Heart right ventricle (tissue), 16 donors: ENCODE data around the gene GNS. TPM values are rescaled to one million over a fixed set of nuclear protein-coding genes. Genes with fewer than 3 reads are reported as not detected.

Experiments
- ATAC-seq, 8 donors: fragments of 200-7000 bp; cut with Tn5 transposase; one replicate each; pipeline ENCODE4 v1.9.1; 2020; ENCODE audit warnings: mild to moderate bottlenecking in 8 of 8, moderate library complexity in 8 of 8, moderate number of reproducible peaks in 1 of 8
- DNase-seq, 2 donors: peaks; one replicate each; pipeline ENCODE4 v3.0.0-alpha.2; 2020
- H3K27ac ChIP-seq, 10 donors: fragments of 200-600 bp; sonication (generic) in 2 of 10; one replicate each; pipeline versions ENCODE4 v1.5.0 to v1.8.0; 2020 to 2022; ENCODE audit warnings: mild to moderate bottlenecking in 3 of 10
- H3K27me3 ChIP-seq, 7 donors: fragments of 200-600 bp; one replicate each; pipeline ENCODE4 v1.8.0; 2021 to 2022; ENCODE audit warnings: mild to moderate bottlenecking in 2 of 7
- H3K36me3 ChIP-seq, 9 donors: fragments of 200-600 bp; sonication (generic) in 1 of 9; one replicate each; pipeline versions ENCODE4 v1.5.0 to v1.8.0; 2020 to 2022; ENCODE audit warnings: mild to moderate bottlenecking in 2 of 9
- H3K4me1 ChIP-seq, 9 donors: fragments of 200-600 bp; sonication (generic) in 1 of 9; one replicate each; pipeline versions ENCODE4 v1.5.0 to v1.8.0; 2020 to 2022; ENCODE audit warnings: mild to moderate bottlenecking in 4 of 9
- H3K4me3 ChIP-seq, 10 donors: fragments of 200-600 bp; sonication (generic) in 2 of 10; one replicate each; pipeline versions ENCODE4 v1.5.0 to v1.8.0; 2020 to 2022; ENCODE audit warnings: mild to moderate bottlenecking in 7 of 10, moderate library complexity in 2 of 10
- H3K9me3 ChIP-seq, 11 donors: fragments of 200-600 bp in 10 of 11; sonication (generic) in 2 of 11; one replicate each; pipeline versions ENCODE4 v1.5.0 to v1.8.0; 2013 to 2022; ENCODE audit warnings: mild to moderate bottlenecking in 2 of 11, control low read depth in 1 of 11, moderate library complexity in 1 of 11
- WGBS, 2 donors: extraction: QIAGEN DNeasy Blood & Tissue Kit; methylation state at CpG; one replicate each; pipeline ENCODE4 v1.1.7; 2013; ENCODE audit warnings: inconsistent platforms in 1 of 2; 5-methylcytosine and 5-hydroxymethylcytosine counted together
- intact Hi-C, 10 donors: fragments of 100-400 bp; cut with DNase I; formaldehyde crosslinking; loops; one replicate each; pipeline versions ENCODE4 v1.11.1 to v1.14.2; 2022
- polyA plus RNA-seq, 2 donors: library from polyadenylated mRNA; stranded (reverse); fragments of 200-250 nt; gene quantifications; one replicate each; pipeline ENCODE4 v1.2.3, GENCODE V29; 2013
- total RNA-seq, 10 donors: library from RNA; stranded (reverse); fragmentation: NEBNext Ultra II Directional in 3 of 10; extraction: Animal tissue kit (Norgen Biotek cat#: 25700) in 3 of 10; gene quantifications; one replicate each; pipeline versions ENCODE4 v1.2.1 to v1.2.4, GENCODE V29; 2021 to 2023
- TF ChIP-seq, protein P1 (sequence below), 9 donors: fragments of 200-600 bp; sonication (generic) in 2 of 9; IDR thresholded peaks; one replicate each; pipeline versions ENCODE4 v1.5.0 to v1.8.0; 2021 to 2022; ENCODE audit warnings: antibody characterized with exemption in 9 of 9, mild to moderate bottlenecking in 5 of 9, moderate library complexity in 1 of 9
- donor health status: Arrhythmogenic right ventricular cardiomyopathy.
- donor health status: ischemic (EF 13 %, LVEDD 7.1; RV severe dilation, severe dysfunction).
- donor health status: healthy with polysubstance abuse.
- donor health status: DM: no; HTN: yes; CAD: no.
- donor health status: DM: no; HTN: no; CAD: no.
- donor health status: ischemic (EF 25% LVEDD 6.9; RV normal size, moderate dysfunction).
- donor health status: ischemic (EF 25% LVEDD 5.7; RV mildly dilated, moderate dysfunction).
- donor health status: healthy.
- donor health status: DM: yes; HTN: yes; CAD: no.
- donor health status: Ischemic cardiomyopathy.
- donor health status: ischemic (EF 35%, LVEDD 5.7; RV mildly dilated, moderate dysfunction).
- donor health status: nonischemic (EF 11% LVEDD 7.7; RV severe dilation, severe dysfunction).
- donor health status: DM: yes; HTN: yes; CAD: no.
- donor health status: PGD.
- donor health status: ischemic (EF 29% LVEDD 5.4; RV normal size, mild dysfunction).
- donor health status: nonischemic (EF 23%, LVEDD 6.1; RV moderate dilation, normal function).

Gene GNS
- total and polyA plus RNA-seq, 12 donors: 20.4 to 204 (median 101) TPM

DNA sequence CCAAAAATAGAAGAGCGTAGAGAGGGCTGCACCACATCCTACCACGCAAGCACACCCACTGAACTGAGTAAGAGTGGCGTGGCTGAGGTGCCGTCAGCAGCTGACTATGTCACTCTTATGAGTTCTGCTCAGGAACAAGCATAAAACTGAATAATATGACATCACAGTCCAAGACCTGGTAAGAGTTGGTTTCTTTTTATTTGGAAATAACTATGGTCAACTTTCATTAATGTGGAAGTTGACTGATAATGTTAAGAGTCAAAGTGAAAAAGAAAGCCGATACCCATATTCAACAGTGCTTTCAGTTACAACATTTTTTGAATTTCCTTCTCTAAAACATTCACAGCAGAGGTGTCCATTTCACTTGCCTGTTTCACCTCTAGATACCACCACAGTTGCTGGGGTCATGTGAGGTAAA, 44.6 kb downstream of the GNS start:
- Histone ChIP-seq H3K27ac (peak overlapping the region in 1 of 10 donors; percentile 77), H3K27me3 (no peaks in the 10 kb centered on the region), H3K9me3 (no peaks in the 10 kb centered on the region), H3K36me3 (peaks cover 0 to 78% (median 15%) of the 10 kb centered on the region in 9 donors), H3K4me1 (peaks cover 0 to 34% (median 0%) of the 10 kb centered on the region in 9 donors), H3K4me3 (no peak overlapping the region)
- 86 to 93% methylated on average over 5 of the region's 5 CpGs for WGBS, 2 donors
- intact Hi-C loops: no loop called here
- ATAC-seq (peak in 1 of 8 donors; percentile 25), DNase-seq (no peak)
- TF ChIP-seq, protein P1, sequence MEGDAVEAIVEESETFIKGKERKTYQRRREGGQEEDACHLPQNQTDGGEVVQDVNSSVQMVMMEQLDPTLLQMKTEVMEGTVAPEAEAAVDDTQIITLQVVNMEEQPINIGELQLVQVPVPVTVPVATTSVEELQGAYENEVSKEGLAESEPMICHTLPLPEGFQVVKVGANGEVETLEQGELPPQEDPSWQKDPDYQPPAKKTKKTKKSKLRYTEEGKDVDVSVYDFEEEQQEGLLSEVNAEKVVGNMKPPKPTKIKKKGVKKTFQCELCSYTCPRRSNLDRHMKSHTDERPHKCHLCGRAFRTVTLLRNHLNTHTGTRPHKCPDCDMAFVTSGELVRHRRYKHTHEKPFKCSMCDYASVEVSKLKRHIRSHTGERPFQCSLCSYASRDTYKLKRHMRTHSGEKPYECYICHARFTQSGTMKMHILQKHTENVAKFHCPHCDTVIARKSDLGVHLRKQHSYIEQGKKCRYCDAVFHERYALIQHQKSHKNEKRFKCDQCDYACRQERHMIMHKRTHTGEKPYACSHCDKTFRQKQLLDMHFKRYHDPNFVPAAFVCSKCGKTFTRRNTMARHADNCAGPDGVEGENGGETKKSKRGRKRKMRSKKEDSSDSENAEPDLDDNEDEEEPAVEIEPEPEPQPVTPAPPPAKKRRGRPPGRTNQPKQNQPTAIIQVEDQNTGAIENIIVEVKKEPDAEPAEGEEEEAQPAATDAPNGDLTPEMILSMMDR (IDR thresholded peaks at IDR 0.05): no peak

DNA sequence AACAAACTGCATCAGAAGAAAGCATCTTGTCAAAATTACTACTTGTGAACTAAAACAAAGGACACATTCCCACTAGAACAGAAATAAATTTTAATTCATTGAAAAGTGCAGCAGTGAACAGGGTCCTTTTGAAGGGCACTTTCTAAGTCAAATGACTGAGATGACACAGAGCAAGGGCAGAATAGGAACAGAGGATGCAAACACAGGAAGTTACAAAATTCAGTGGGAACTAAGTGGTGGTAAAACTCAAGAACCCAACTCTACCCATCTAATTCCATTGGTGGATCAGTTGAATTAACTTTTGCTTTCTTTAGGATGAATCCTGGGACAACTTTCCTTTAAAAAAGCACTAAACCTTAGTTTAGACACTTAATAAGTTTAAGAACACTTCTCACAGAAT, 45.8 kb downstream of the GNS start:
- H3K36me3 ChIP-seq: peaks cover 0 to 67% (median 12%) of the 10 kb centered on the region in 9 donors
- TF ChIP-seq, protein P1 (IDR thresholded peaks at IDR 0.05): no peak
- H3K9me3 ChIP-seq: no peaks in the 10 kb centered on the region
- no peaks in the 10 kb centered on the region for H3K27me3 ChIP-seq
- peaks cover 0 to 31% (median 0%) of the 10 kb centered on the region in 9 donors for H3K4me1 ChIP-seq
- no peak for DNase-seq
- intact Hi-C loops: no loop called here
- ATAC-seq: no peak
- H3K4me3 ChIP-seq: no peak overlapping the region
- H3K27ac ChIP-seq: peak overlapping the region in 1 of 10 donors; percentile 77

DNA sequence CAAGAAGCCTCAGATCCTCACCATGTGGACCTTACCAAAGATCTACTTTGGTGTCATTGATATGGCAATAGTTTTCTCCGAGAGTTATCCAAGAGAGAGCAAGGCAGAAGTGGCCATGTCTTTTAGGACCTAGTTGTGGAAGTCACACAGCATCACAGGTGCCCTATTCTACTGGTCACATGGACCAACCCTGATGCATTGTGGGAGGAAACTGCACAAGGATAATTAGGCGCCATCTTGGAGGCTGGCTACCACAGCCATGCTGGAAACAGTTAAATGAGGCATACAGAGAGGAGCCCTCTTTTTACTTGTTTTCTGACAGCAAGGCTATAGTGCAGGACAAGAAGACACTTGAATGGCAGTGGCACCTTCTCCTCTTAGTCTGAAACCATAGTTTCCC, 49.8 kb downstream of the GNS start:
- intact Hi-C loops: no loop called here
- TF ChIP-seq, protein P1 (IDR thresholded peaks at IDR 0.05): no peak
- Histone ChIP-seq H3K9me3 (no peaks in the 10 kb centered on the region), H3K4me3 (no peak overlapping the region), H3K36me3 (peaks cover 0 to 28% (median 0%) of the 10 kb centered on the region in 9 donors), H3K4me1 (peaks cover 2 to 22% (median 10%) of the 10 kb centered on the region in 9 donors), H3K27me3 (no peaks in the 10 kb centered on the region), H3K27ac (no peak overlapping the region)
- WGBS, 2 donors: 98 to 99% methylated on average over 2 of the region's 2 CpGs
- no peak for DNase-seq
- no peak for ATAC-seq

DNA sequence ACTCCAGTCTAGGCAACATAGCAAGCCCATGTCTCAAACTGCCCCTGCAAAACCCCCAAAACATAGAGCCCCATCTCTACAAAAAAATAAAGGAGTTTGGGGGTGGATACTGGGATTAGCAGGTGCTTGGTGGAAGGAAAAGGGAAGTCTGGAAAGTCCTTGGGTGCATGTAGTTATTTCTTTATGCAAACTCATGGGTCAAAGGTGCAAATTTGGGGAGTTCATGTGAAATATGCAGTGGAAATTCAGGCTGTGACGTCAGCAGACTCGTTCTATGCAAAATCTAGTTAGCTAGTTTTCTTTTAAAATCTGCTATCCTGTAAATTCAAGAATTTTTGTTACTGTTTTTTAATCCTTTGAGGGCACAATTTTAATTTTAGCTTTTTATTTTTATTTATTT, 51.3 kb downstream of the GNS start:
- DNase-seq: no peak
- 96 to 97% methylated on average over 2 of the region's 2 CpGs for WGBS, 2 donors
- no peak for ATAC-seq
- Histone ChIP-seq H3K4me1 (peaks cover 2 to 18% (median 8%) of the 10 kb centered on the region in 9 donors), H3K4me3 (no peak overlapping the region), H3K9me3 (no peaks in the 10 kb centered on the region), H3K36me3 (peaks cover 0 to 13% (median 0%) of the 10 kb centered on the region in 9 donors), H3K27ac (no peak overlapping the region), H3K27me3 (no peaks in the 10 kb centered on the region)
- TF ChIP-seq, protein P1 (IDR thresholded peaks at IDR 0.05): no peak
- intact Hi-C loops: no loop called here
